Activated CD8-positive, alpha-beta T cell treated with anti-CD3 and anti-CD28 coated beads for 36 hours (primary cell): ENCODE measurements around the gene SLC26A8. TPM values are rescaled to one million over a fixed set of nuclear protein-coding genes. Genes with fewer than 3 reads are reported as not detected.

Experiments used
- ATAC-seq: fragments of 200-7000 bp; cut with Tn5 transposase; one replicate; pipeline ENCODE4 v1.10.0; 2021; ENCODE audit warnings: mild to moderate bottlenecking, moderate library complexity
- CTCF ChIA-PET: fragments of 350-600 bp; sonication (Branson Sonifier 250); formaldehyde crosslinking; loops from one replicate; lab custom pipeline; 2021; ENCODE audit warnings: antibody characterized with exemption; lab: Charles Lee
- POLR2A ChIA-PET: fragments of 350-600 bp; sonication (Branson Sonifier 250); formaldehyde crosslinking; loops from one replicate; lab custom pipeline; 2021; ENCODE audit warnings: antibody characterized with exemption; lab: Charles Lee
- DNase-seq: peaks from one replicate; pipeline ENCODE4 v3.0.0-alpha.2; 2020
- H3K27ac Mint-ChIP-seq: one replicate; pipeline ENCODE4 v1.8.0; 2021; ENCODE audit warnings: mild to moderate bottlenecking, mixed read lengths
- H3K27me3 Mint-ChIP-seq: one replicate; pipeline ENCODE4 v1.8.0; 2021; ENCODE audit warnings: mixed read lengths
- H3K36me3 Mint-ChIP-seq: one replicate; pipeline ENCODE4 v1.8.0; 2021; ENCODE audit warnings: low read depth, mixed read lengths
- H3K4me1 Mint-ChIP-seq: one replicate; pipeline ENCODE4 v1.8.0; 2021; ENCODE audit warnings: low read depth, mixed read lengths
- H3K4me3 Mint-ChIP-seq: one replicate; pipeline ENCODE4 v1.8.0; 2021; ENCODE audit warnings: mild to moderate bottlenecking, moderate library complexity, mixed read lengths
- H3K9me3 Mint-ChIP-seq: one replicate; pipeline ENCODE4 v1.8.0; 2021; ENCODE audit warnings: mixed read lengths
- CTCF ChIP-seq: fragments of 200-600 bp; IDR thresholded peaks from one replicate; pipeline ENCODE4 v1.8.0; 2022; ENCODE audit warnings: antibody characterized with exemption, mild to moderate bottlenecking
- intact Hi-C: fragments of 100-400 bp; cut with micrococcal nuclease; formaldehyde crosslinking; loops from one replicate; pipeline ENCODE4 v1.10.0; 2022
- total RNA-seq, 2 experiments: library from RNA; stranded (reverse); gene quantifications; one replicate each; pipeline ENCODE4 v1.2.3, GENCODE V29; 2021

SLC26A8 gene
- total RNA-seq, 2 experiments from 2014 or later: not detected

- ChIA-PET POLR2A (no interaction called here), CTCF (interaction anchor here (0.7 to 5.8 kb wide), 5 partner anchors 11 to 1886 kb away, joined by 3 to 31 read pairs (median 3); no protein-coding TSS in a partner anchor)
- intact Hi-C loops: no loop called here
- ATAC-seq: peak; percentile 30
- no peak for DNase-seq
- Mint-ChIP-seq H3K9me3 (no peaks in the 10 kb centered on the region), H3K27ac (no peak overlapping the region), H3K4me3 (no peak overlapping the region), H3K4me1 (peaks cover 57% of the 10 kb centered on the region), H3K36me3 (peaks cover 5% of the 10 kb centered on the region), H3K27me3 (no peaks in the 10 kb centered on the region)
- no peak for TF ChIP-seq CTCF
These were observed 43.1 kb upstream of the SLC26A8 start for GRCh38 chr6:36067374-36068011.

- Mint-ChIP-seq H3K9me3 (no peaks in the 10 kb centered on the region), H3K4me1 (peaks cover 53% of the 10 kb centered on the region), H3K27ac (no peak overlapping the region), H3K27me3 (no peaks in the 10 kb centered on the region), H3K4me3 (no peak overlapping the region), H3K36me3 (peaks cover 7% of the 10 kb centered on the region)
- DNase-seq (no peak), ATAC-seq (no peak)
- intact Hi-C loops: no loop called here
- ChIA-PET POLR2A (no interaction called here), CTCF (interaction anchor here (0.7 to 5.8 kb wide), 5 partner anchors 11 to 1887 kb away, joined by 3 to 31 read pairs (median 3); no protein-coding TSS in a partner anchor)
- no peak for TF ChIP-seq CTCF
These were observed 42.4 kb upstream of the SLC26A8 start for GRCh38 chr6:36066817-36067216.

- DNase-seq: no peak
- Mint-ChIP-seq H3K36me3 (peaks cover 14% of the 10 kb centered on the region), H3K27me3 (no peaks in the 10 kb centered on the region), H3K4me3 (no peak overlapping the region), H3K4me1 (peaks cover 51% of the 10 kb centered on the region), H3K27ac (no peak overlapping the region), H3K9me3 (no peaks in the 10 kb centered on the region)
- TF ChIP-seq CTCF: no peak
- ChIA-PET POLR2A (no interaction called here), CTCF (interaction anchor here (1.9 kb wide), 1 partner anchor 29 kb away, joined by 7 read pairs; no protein-coding TSS in a partner anchor)
- intact Hi-C loops: no loop called here
- no peak for ATAC-seq
These were observed 41.5 kb upstream of the SLC26A8 start for GRCh38 chr6:36065916-36066315.

- peaks cover 44% of the 10 kb centered on the region for H3K4me1 Mint-ChIP-seq
- peaks cover 23% of the 10 kb centered on the region for H3K36me3 Mint-ChIP-seq
- intact Hi-C loops: no loop called here
- CTCF ChIA-PET: interaction anchor here (1.0 to 1.9 kb wide), 3 partner anchors 9 to 30 kb away, joined by 3 to 7 read pairs (median 3); no protein-coding TSS in a partner anchor
- H3K4me3 Mint-ChIP-seq: no peak overlapping the region
- no peak for DNase-seq
- H3K27me3 Mint-ChIP-seq: no peaks in the 10 kb centered on the region
- no peak for TF ChIP-seq CTCF
- H3K9me3 Mint-ChIP-seq: no peaks in the 10 kb centered on the region
- no peak overlapping the region for H3K27ac Mint-ChIP-seq
- POLR2A ChIA-PET: interaction anchor here (1.3 kb wide), 1 partner anchor 66 kb away, joined by 5 read pairs; the partner anchor contains the start of gene MAPK13
- ATAC-seq: peak; percentile 34
These were observed 40.4 kb upstream of the SLC26A8 start for GRCh38 chr6:36064770-36065396.
